ENCODE results near the gene DLG5.
A peak's percentile ranks its signal among the peaks of the same experiment; 100 is the strongest.

The DLG5 gene

DNA sequence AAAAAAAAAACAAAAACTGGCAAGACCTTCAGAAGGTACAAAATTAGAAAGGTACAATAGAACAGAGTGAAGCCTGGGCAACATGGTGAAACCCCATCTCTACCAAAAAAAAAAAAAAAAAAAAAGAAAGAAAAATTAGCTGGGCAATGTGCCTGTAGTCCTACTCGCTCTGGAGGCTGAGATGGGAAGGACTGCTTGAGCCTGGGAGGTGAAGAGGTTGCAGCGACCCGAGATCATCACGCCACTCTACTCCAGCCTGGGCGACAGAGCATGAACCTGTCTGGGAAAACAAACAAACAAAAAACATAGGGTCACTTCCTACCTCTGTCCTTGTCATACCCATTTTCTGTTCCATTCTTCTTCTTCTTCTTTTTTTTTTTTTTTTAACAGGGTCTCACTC, 45.6 kb upstream of the DLG5 start:
- no peak overlapping the region for H3K27ac ChIP-seq (ENCODE audit: low read length, poor library complexity, severe bottlenecking)
- H2AFZ ChIP-seq (ENCODE audit: low read depth, low read length) = no peak overlapping the region
- no peak for DNase-seq
- H3K18ac ChIP-seq (ENCODE audit: low read depth in 1 of 2, low read length in 2 of 2) = no peak overlapping the region
- H3K4me3 ChIP-seq (ENCODE audit: insufficient read depth in 1 of 2, low read depth in 1 of 2, low read length in 2 of 2) = no peak overlapping the region
- 74% methylated on average over 5 of the region's 5 CpGs for WGBS
- peak overlapping the region in 1 of 2 experiments; percentile 63 for H3K4ac ChIP-seq (ENCODE audit: low read depth in 1 of 2, low read length in 2 of 2)
- H4K8ac ChIP-seq (ENCODE audit: low read length) = no peak overlapping the region
- no peaks in the 10 kb centered on the region for H3K9me3 ChIP-seq (ENCODE audit: control insufficient read depth, low read length)
- no peak overlapping the region for H2BK5ac ChIP-seq (ENCODE audit: low read depth, low read length, poor library complexity, severe bottlenecking)
- H2BK12ac ChIP-seq (ENCODE audit: low read length in 2 of 2) = peak overlapping the region in 1 of 2 experiments; percentile 75
- no peak overlapping the region for H3K23ac ChIP-seq (ENCODE audit: low read length in 2 of 2)
- H2BK120ac ChIP-seq (ENCODE audit: low read depth, low read length) = no peak overlapping the region
- no peak overlapping the region for H3K14ac ChIP-seq (ENCODE audit: low read length in 2 of 2)
- no peak overlapping the region for H3K9ac ChIP-seq (ENCODE audit: low read length)
- peaks cover 16 to 24% of the 10 kb centered on the region in 2 experiments for H3K36me3 ChIP-seq (ENCODE audit: control insufficient read depth in 1 of 2, insufficient read depth in 2 of 2, low read depth in 1 of 2, low read length in 2 of 2)
- no peak overlapping the region for H3K4me2 ChIP-seq (ENCODE audit: low read length, poor library complexity, severe bottlenecking)
- no peaks in the 10 kb centered on the region for H3K27me3 ChIP-seq (ENCODE audit: control insufficient read depth in 1 of 2, insufficient read depth in 1 of 2, low read length in 2 of 2)
- H2BK15ac ChIP-seq (ENCODE audit: low read depth, poor library complexity, severe bottlenecking) = no peak overlapping the region
- no peak overlapping the region for H4K91ac ChIP-seq (ENCODE audit: low read length)
- no peak overlapping the region for H2AK5ac ChIP-seq (ENCODE audit: low read length, severe bottlenecking)
- peaks cover 10% of the 10 kb centered on the region for H3K4me1 ChIP-seq (ENCODE audit: control insufficient read depth, insufficient read depth, low read depth, low read length)
- H3K79me1 ChIP-seq (replicated peaks; ENCODE audit: low read length, poor library complexity, severe bottlenecking) = no peaks in the 10 kb centered on the region

DNA sequence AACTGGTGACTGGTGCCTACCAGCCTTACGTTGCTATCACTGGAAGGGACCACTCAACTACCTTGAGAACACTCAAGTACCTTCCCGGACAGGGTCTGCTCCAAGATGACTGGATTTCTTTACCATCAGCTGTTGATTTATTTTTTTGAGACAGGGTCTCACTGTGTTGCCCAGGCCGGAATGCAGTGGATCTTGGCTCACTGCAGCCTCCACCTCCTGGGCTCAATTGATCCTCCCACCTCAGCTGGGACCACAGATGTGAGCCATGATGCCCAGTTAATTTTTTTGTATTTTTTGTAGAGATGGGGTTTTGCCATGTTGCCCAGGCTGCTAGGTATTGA, 45.2 kb upstream of the DLG5 start:
- WGBS = 86% methylated on average over 3 of the region's 3 CpGs
- no peak overlapping the region for H3K4me2 ChIP-seq (ENCODE audit: low read length, poor library complexity, severe bottlenecking)
- no peak overlapping the region for H2BK15ac ChIP-seq (ENCODE audit: low read depth, poor library complexity, severe bottlenecking)
- H3K4me3 ChIP-seq (ENCODE audit: insufficient read depth in 1 of 2, low read depth in 1 of 2, low read length in 2 of 2) = no peak overlapping the region
- no peak overlapping the region for H2BK120ac ChIP-seq (ENCODE audit: low read depth, low read length)
- H3K9me3 ChIP-seq (ENCODE audit: control insufficient read depth, low read length) = no peaks in the 10 kb centered on the region
- H3K4me1 ChIP-seq (ENCODE audit: control insufficient read depth, insufficient read depth, low read depth, low read length) = peaks cover 10% of the 10 kb centered on the region
- H3K27ac ChIP-seq (ENCODE audit: low read length, poor library complexity, severe bottlenecking) = no peak overlapping the region
- H3K36me3 ChIP-seq (ENCODE audit: control insufficient read depth in 1 of 2, insufficient read depth in 2 of 2, low read depth in 1 of 2, low read length in 2 of 2) = peaks cover 13 to 20% of the 10 kb centered on the region in 2 experiments
- H3K9ac ChIP-seq (ENCODE audit: low read length) = peak overlapping the region; percentile 78
- H3K23ac ChIP-seq (ENCODE audit: low read length in 2 of 2) = no peak overlapping the region
- DNase-seq = no peak
- H2AFZ ChIP-seq (ENCODE audit: low read depth, low read length) = no peak overlapping the region
- no peaks in the 10 kb centered on the region for H3K27me3 ChIP-seq (ENCODE audit: control insufficient read depth in 1 of 2, insufficient read depth in 1 of 2, low read length in 2 of 2)
- peak overlapping the region; percentile 59 to 62 for H3K18ac ChIP-seq (ENCODE audit: low read depth in 1 of 2, low read length in 2 of 2)
- H3K79me1 ChIP-seq (replicated peaks; ENCODE audit: low read length, poor library complexity, severe bottlenecking) = no peaks in the 10 kb centered on the region
- peak overlapping the region; percentile 5 to 17 for H3K4ac ChIP-seq (ENCODE audit: low read depth in 1 of 2, low read length in 2 of 2)
- no peak overlapping the region for H2BK5ac ChIP-seq (ENCODE audit: low read depth, low read length, poor library complexity, severe bottlenecking)
- H4K91ac ChIP-seq (ENCODE audit: low read length) = peak overlapping the region; percentile 54
- peak overlapping the region; percentile 1 for H4K8ac ChIP-seq (ENCODE audit: low read length)
- no peak overlapping the region for H3K14ac ChIP-seq (ENCODE audit: low read length in 2 of 2)
- peak overlapping the region; percentile 1 for H2AK5ac ChIP-seq (ENCODE audit: low read length, severe bottlenecking)
- peak overlapping the region; percentile 44 to 80 for H2BK12ac ChIP-seq (ENCODE audit: low read length in 2 of 2)

DNA sequence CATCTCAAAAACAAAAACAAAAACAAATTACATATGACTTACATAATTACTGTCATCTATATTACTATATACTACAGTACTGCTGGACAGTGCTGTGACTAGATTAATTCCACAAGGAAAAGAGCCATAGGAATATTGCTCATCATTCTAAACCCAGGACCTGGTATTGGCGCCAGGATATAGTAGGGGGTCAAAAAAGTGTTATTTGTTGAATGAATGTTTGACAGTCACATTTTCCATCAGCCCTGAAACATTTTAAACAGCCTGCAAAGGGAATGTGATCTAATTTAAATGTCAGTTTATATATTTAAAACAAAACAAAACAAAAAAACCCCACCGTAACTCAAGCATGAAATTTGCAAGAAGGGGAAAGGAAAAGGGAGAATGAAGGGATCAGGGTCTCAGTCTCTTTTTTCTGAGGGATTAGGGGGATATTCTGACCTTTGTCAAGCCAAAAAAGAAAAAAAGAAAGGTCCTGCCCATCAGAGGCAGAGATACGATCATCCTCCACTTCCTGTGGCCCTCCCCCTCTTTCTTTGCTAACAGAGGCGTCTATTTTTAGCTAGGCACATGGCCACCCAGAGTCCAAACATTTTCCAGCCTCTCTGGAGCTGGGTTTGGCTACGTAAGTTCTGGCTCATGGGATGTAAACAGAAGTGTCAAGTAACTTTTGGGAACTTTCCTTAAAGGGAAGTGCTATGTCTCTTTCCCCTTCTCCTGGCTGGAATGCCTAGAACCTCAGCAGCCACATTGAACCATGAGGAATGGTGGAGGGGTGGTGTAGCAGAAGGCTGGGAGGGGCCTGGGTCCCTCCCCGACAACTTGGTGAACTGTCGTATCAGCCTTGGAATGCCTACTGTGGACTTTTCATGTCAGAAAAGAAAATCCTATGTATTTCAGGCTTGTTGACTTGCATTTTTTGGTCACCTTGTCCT, 44.6 kb upstream of the DLG5 start:
- peak overlapping the region in 1 of 2 experiments; percentile 53 for H3K4me3 ChIP-seq (ENCODE audit: insufficient read depth in 1 of 2, low read depth in 1 of 2, low read length in 2 of 2)
- H2BK15ac ChIP-seq (ENCODE audit: low read depth, poor library complexity, severe bottlenecking) = no peak overlapping the region
- H3K4ac ChIP-seq (ENCODE audit: low read depth in 1 of 2, low read length in 2 of 2) = peak overlapping the region; percentile 5 to 17
- no peak overlapping the region for H3K23ac ChIP-seq (ENCODE audit: low read length in 2 of 2)
- no peaks in the 10 kb centered on the region for H3K9me3 ChIP-seq (ENCODE audit: control insufficient read depth, low read length)
- peak overlapping the region; percentile 76 for H2BK120ac ChIP-seq (ENCODE audit: low read depth, low read length)
- no peak overlapping the region for H2BK5ac ChIP-seq (ENCODE audit: low read depth, low read length, poor library complexity, severe bottlenecking)
- H2BK12ac ChIP-seq (ENCODE audit: low read length in 2 of 2) = peak overlapping the region in 1 of 2 experiments; percentile 44
- H3K9ac ChIP-seq (ENCODE audit: low read length) = peak overlapping the region; percentile 78
- H2AFZ ChIP-seq (ENCODE audit: low read depth, low read length) = no peak overlapping the region
- peak overlapping the region; percentile 11 for H3K4me2 ChIP-seq (ENCODE audit: low read length, poor library complexity, severe bottlenecking)
- H3K18ac ChIP-seq (ENCODE audit: low read depth in 1 of 2, low read length in 2 of 2) = peak overlapping the region; percentile 59 to 84
- H3K79me1 ChIP-seq (replicated peaks; ENCODE audit: low read length, poor library complexity, severe bottlenecking) = no peaks in the 10 kb centered on the region
- H3K14ac ChIP-seq (ENCODE audit: low read length in 2 of 2) = no peak overlapping the region
- peaks cover 9 to 14% of the 10 kb centered on the region in 2 experiments for H3K36me3 ChIP-seq (ENCODE audit: control insufficient read depth in 1 of 2, insufficient read depth in 2 of 2, low read depth in 1 of 2, low read length in 2 of 2)
- H3K27me3 ChIP-seq (ENCODE audit: control insufficient read depth in 1 of 2, insufficient read depth in 1 of 2, low read length in 2 of 2) = no peaks in the 10 kb centered on the region
- peak overlapping the region; percentile 29 for H3K27ac ChIP-seq (ENCODE audit: low read length, poor library complexity, severe bottlenecking)
- peak overlapping the region; percentile 1 for H2AK5ac ChIP-seq (ENCODE audit: low read length, severe bottlenecking)
- peak overlapping the region; percentile 54 for H4K91ac ChIP-seq (ENCODE audit: low read length)
- WGBS = 9% methylated on average over 3 of the region's 7 CpGs
- peak; percentile 98 for DNase-seq
- peaks cover 10% of the 10 kb centered on the region for H3K4me1 ChIP-seq (ENCODE audit: control insufficient read depth, insufficient read depth, low read depth, low read length)
- peak overlapping the region; percentile 1 for H4K8ac ChIP-seq (ENCODE audit: low read length)

DNA sequence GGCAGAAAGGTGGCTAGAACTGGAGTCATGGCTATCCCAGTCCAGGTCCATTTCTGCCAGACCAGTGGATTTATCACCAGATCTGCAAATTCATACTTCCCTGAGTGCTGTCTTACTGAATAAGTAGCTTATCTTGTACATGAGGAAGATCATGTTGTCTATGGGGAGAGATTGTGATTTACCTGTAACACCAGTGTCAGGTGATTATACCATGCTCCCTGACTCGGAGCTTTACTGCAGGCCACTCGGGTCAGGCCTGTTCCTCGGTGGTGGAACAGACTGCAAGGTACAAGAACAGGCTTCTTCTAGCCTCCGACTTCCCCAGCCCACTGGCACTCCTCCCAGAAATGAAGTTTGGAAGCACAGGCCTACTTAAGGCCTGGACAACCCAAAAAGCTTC, 42.6 kb upstream of the DLG5 start:
- Histone ChIP-seq H3K4me3 (ENCODE audit: insufficient read depth in 1 of 2, low read depth in 1 of 2, low read length in 2 of 2) (no peak overlapping the region), H3K9me3 (ENCODE audit: control insufficient read depth, low read length) (peaks cover 2% of the 10 kb centered on the region), H2BK12ac (ENCODE audit: low read length in 2 of 2) (peak overlapping the region in 1 of 2 experiments; percentile 8), H3K18ac (ENCODE audit: low read depth in 1 of 2, low read length in 2 of 2) (peak overlapping the region in 1 of 2 experiments; percentile 56), H4K8ac (ENCODE audit: low read length) (no peak overlapping the region), H3K27me3 (ENCODE audit: control insufficient read depth in 1 of 2, insufficient read depth in 1 of 2, low read length in 2 of 2) (no peaks in the 10 kb centered on the region), H2BK120ac (ENCODE audit: low read depth, low read length) (no peak overlapping the region), H3K4ac (ENCODE audit: low read depth in 1 of 2, low read length in 2 of 2) (peak overlapping the region; percentile 30 to 39), H3K4me1 (ENCODE audit: control insufficient read depth, insufficient read depth, low read depth, low read length) (peaks cover 6% of the 10 kb centered on the region), H2BK5ac (ENCODE audit: low read depth, low read length, poor library complexity, severe bottlenecking) (no peak overlapping the region), H3K36me3 (ENCODE audit: control insufficient read depth in 1 of 2, insufficient read depth in 2 of 2, low read depth in 1 of 2, low read length in 2 of 2) (no peaks in the 10 kb centered on the region), H2AFZ (ENCODE audit: low read depth, low read length) (no peak overlapping the region), H3K14ac (ENCODE audit: low read length in 2 of 2) (no peak overlapping the region), H2AK5ac (ENCODE audit: low read length, severe bottlenecking) (no peak overlapping the region), H3K9ac (ENCODE audit: low read length) (no peak overlapping the region), H3K4me2 (ENCODE audit: low read length, poor library complexity, severe bottlenecking) (no peak overlapping the region), H3K23ac (ENCODE audit: low read length in 2 of 2) (no peak overlapping the region), H3K27ac (ENCODE audit: low read length, poor library complexity, severe bottlenecking) (no peak overlapping the region), H3K79me1 (replicated peaks; ENCODE audit: low read length, poor library complexity, severe bottlenecking) (no peaks in the 10 kb centered on the region), H4K91ac (ENCODE audit: low read length) (no peak overlapping the region), H2BK15ac (ENCODE audit: low read depth, poor library complexity, severe bottlenecking) (no peak overlapping the region)
- WGBS = 67% methylated on average over 4 of the region's 4 CpGs
- no peak for DNase-seq
